Memory B cell (primary cell): ENCODE measurements around the gene RERE.
A peak's percentile ranks its signal among the peaks of the same experiment; 100 is the strongest.

Experiments used
- ATAC-seq: fragments of 150-1000 bp; cut with Tn5 transposase; 2 replicates; pipeline ENCODE4 v1.10.0; 2021; ENCODE audit warnings: low read depth, mild to moderate bottlenecking, moderate library complexity
- DNase-seq, 2 donors: peaks; one replicate each; pipeline ENCODE4 v3.0.0; 2022; ENCODE audit warnings: low spot score in 2 of 2
- H3K27ac Mint-ChIP-seq: one replicate; pipeline ENCODE4 v1.8.0; 2022; ENCODE audit warnings: mild to moderate bottlenecking, moderate library complexity, mixed read lengths
- H3K27me3 Mint-ChIP-seq: one replicate; pipeline ENCODE4 v1.8.0; 2022; ENCODE audit warnings: mixed read lengths
- H3K36me3 Mint-ChIP-seq: one replicate; pipeline ENCODE4 v1.8.0; 2022; ENCODE audit warnings: mild to moderate bottlenecking, mixed read lengths
- H3K4me1 Mint-ChIP-seq: one replicate; pipeline ENCODE4 v1.8.0; 2022; ENCODE audit warnings: mixed read lengths
- H3K4me3 Mint-ChIP-seq: one replicate; pipeline ENCODE4 v1.8.0; 2022; ENCODE audit warnings: mild to moderate bottlenecking, moderate library complexity, mixed read lengths
- H3K9me3 Mint-ChIP-seq: one replicate; pipeline ENCODE4 v1.8.0; 2022; ENCODE audit warnings: mixed read lengths

Gene RERE

GRCh38 chr1:8363186-8363766 is 454.2 kb downstream of the RERE start:
- no peak for DNase-seq
- ATAC-seq, result no peak
- peaks cover 14% of the 10 kb centered on the region for H3K4me1 Mint-ChIP-seq
- no peak overlapping the region for H3K4me3 Mint-ChIP-seq
- H3K27me3 Mint-ChIP-seq, result no peaks in the 10 kb centered on the region
- no peaks in the 10 kb centered on the region for H3K9me3 Mint-ChIP-seq
- H3K36me3 Mint-ChIP-seq, result peaks cover 18% of the 10 kb centered on the region
- H3K27ac Mint-ChIP-seq, result peak overlapping the region; percentile 35

GRCh38 chr1:8362701-8363101 is 454.7 kb downstream of the RERE start:
- DNase-seq (no peak), ATAC-seq (no peak)
- Mint-ChIP-seq H3K27me3 (no peaks in the 10 kb centered on the region), H3K4me1 (peaks cover 12% of the 10 kb centered on the region), H3K9me3 (no peaks in the 10 kb centered on the region), H3K4me3 (no peak overlapping the region), H3K36me3 (peaks cover 23% of the 10 kb centered on the region), H3K27ac (no peak overlapping the region)

- Mint-ChIP-seq H3K27ac (no peak overlapping the region), H3K4me3 (no peak overlapping the region), H3K27me3 (no peaks in the 10 kb centered on the region), H3K9me3 (no peaks in the 10 kb centered on the region), H3K36me3 (peaks cover 30% of the 10 kb centered on the region), H3K4me1 (peaks cover under 1% of the 10 kb centered on the region)
- DNase-seq, result no peak
- ATAC-seq, result no peak
Observed at GRCh38 chr1:8361198-8361849, 456.1 kb downstream of the RERE start.

DNA sequence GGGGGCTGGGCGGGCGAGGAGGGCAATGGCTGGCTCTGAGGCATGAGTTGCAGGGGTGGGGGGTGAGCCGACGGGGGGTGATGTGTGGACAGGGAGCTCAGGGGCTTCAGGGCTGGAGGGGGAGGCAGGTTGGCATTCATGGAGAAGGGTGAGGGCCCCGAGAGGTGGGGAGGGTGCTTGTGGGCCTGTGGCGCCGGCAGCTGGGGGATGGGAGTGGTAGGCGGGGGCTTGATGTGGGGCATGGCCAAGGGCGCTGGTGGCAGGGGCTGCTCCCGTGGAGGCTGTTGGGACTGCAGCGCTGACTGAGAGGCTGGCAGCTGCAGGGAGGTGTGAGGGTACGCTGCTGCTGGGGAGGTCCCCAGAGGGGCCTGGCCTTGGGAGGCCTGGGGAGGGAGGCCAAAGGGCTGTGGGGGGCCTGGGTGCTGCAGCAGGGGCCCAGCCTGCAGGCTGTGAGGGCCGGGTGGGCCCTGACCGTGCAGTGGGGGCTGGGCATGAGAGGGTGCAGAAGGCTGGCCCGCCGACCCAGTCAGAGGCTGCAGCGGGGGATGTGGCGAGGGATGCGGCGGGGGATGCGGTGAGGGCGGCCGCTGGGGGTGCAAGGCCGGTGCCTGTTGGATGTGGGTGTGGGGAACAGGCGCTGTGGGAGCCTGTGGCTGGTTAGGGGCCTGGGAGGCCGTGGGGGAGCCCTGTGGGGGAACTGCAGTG is 456.8 kb downstream of the RERE start:
- no peak overlapping the region for H3K4me3 Mint-ChIP-seq
- no peaks in the 10 kb centered on the region for H3K27me3 Mint-ChIP-seq
- no peaks in the 10 kb centered on the region for H3K4me1 Mint-ChIP-seq
- DNase-seq, result no peak
- ATAC-seq, result no peak
- H3K9me3 Mint-ChIP-seq, result no peaks in the 10 kb centered on the region
- H3K36me3 Mint-ChIP-seq, result peaks cover 33% of the 10 kb centered on the region
- H3K27ac Mint-ChIP-seq, result no peak overlapping the region

- H3K27me3 Mint-ChIP-seq, result no peaks in the 10 kb centered on the region
- H3K9me3 Mint-ChIP-seq, result no peaks in the 10 kb centered on the region
- H3K36me3 Mint-ChIP-seq, result peaks cover 33% of the 10 kb centered on the region
- no peak overlapping the region for H3K4me3 Mint-ChIP-seq
- DNase-seq (no peak), ATAC-seq (no peak)
- no peaks in the 10 kb centered on the region for H3K4me1 Mint-ChIP-seq
- no peak overlapping the region for H3K27ac Mint-ChIP-seq
Observed at GRCh38 chr1:8359617-8360481, 457.6 kb downstream of the RERE start.

- ATAC-seq (no peak), DNase-seq (no peak)
- H3K36me3 Mint-ChIP-seq, result peaks cover 36% of the 10 kb centered on the region
- H3K4me1 Mint-ChIP-seq, result no peaks in the 10 kb centered on the region
- no peak overlapping the region for H3K4me3 Mint-ChIP-seq
- peak overlapping the region; percentile 47 for H3K27ac Mint-ChIP-seq
- no peaks in the 10 kb centered on the region for H3K9me3 Mint-ChIP-seq
- H3K27me3 Mint-ChIP-seq, result no peaks in the 10 kb centered on the region
Observed at GRCh38 chr1:8358897-8359616, 458.4 kb downstream of the RERE start.

GRCh38 chr1:8358241-8358896 is 459.1 kb downstream of the RERE start:
- H3K27ac Mint-ChIP-seq, result peak overlapping the region; percentile 47
- DNase-seq (no peak), ATAC-seq (no peak)
- peaks cover 39% of the 10 kb centered on the region for H3K36me3 Mint-ChIP-seq
- H3K4me3 Mint-ChIP-seq, result no peak overlapping the region
- H3K27me3 Mint-ChIP-seq, result no peaks in the 10 kb centered on the region
- H3K9me3 Mint-ChIP-seq, result no peaks in the 10 kb centered on the region
- H3K4me1 Mint-ChIP-seq, result no peaks in the 10 kb centered on the region

DNA sequence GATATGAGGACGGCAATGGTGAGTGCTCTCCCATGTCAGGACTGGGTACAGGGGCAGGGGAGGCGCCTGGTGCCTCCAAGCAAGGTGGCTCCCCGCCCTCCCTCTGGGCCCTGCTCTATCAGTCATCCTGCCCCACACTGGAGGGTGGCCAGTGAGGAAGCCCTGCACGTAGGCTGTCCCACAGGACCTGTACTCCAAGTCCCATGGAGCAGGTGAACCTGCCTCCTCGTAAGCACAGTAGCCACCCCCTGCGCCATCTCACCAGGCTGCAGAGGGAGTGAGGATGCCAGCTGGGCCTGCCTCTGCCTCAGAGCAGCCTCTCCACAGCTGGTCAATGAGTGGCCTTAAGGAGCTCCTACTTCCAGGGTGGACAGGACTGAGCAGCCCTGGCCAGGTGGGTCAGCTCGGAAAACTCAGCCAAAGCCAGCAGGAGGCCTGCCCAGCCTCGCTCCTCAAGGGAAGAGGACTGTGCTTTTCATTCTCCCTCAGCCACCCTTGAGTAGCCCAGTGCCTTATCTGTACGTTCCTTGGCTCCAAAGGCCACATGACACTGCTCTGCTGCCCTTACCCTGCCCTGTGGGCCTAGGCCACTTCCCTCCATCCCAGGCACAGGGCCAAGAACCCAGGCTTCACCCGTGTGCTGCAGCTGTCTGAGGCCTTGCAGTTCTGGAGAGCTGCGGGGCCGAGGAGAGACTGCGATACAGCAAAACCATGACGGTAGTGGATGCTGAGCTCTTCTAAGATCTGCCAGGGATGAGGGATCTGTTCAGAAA is 459.9 kb downstream of the RERE start:
- Mint-ChIP-seq H3K4me3 (no peak overlapping the region), H3K9me3 (no peaks in the 10 kb centered on the region), H3K36me3 (peaks cover 38% of the 10 kb centered on the region), H3K4me1 (no peaks in the 10 kb centered on the region), H3K27ac (no peak overlapping the region), H3K27me3 (no peaks in the 10 kb centered on the region)
- DNase-seq, result no peak
- no peak for ATAC-seq

DNA sequence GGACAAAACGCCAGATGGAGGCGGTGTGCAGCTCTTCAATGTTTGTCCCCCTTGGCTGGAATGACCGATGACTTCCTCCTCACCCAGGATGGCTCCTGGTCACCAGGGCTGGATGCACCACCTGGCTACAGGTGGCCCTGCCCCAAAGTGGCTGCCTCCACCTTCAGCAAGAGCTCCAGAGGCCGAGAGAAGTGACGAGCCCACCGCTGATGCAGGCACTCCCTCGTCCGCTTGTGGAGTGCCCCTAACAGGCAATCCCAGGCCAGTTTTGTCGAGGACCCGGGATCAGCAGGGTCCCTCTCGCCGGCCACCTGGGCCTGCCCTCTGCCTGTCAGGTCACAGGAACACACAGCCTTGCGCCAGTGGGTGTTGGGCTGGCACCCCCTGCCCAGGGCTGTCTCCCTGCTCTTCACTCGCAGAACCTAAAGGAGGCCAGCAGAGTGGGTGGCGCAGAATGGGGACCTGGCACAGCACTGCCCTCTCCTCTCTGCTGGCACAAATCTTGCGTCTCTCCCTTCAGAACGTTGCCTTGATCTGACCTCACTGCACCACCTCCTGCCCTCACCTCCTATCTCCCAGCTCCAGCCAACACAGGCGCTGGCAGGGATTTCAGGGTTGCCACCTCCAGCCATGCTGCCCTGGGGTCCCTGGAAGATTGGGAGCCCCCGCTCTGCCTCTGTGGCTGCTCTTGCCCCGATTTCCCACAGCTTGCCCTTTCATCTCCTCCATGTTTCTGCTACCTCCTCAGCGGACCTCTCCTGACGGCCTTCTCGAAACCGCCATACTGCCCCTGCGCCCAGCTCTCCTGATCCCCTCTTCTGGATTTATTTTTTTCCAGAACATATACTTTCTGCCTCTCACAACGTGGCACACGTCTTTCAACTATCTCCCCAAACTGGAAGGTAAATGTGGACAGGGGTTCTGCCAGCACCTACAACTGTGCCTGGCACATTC is 460.9 kb downstream of the RERE start:
- Mint-ChIP-seq H3K4me3 (no peak overlapping the region), H3K27ac (no peak overlapping the region), H3K9me3 (no peaks in the 10 kb centered on the region), H3K36me3 (peaks cover 33% of the 10 kb centered on the region), H3K27me3 (no peaks in the 10 kb centered on the region), H3K4me1 (no peaks in the 10 kb centered on the region)
- ATAC-seq, result no peak
- no peak for DNase-seq

DNA sequence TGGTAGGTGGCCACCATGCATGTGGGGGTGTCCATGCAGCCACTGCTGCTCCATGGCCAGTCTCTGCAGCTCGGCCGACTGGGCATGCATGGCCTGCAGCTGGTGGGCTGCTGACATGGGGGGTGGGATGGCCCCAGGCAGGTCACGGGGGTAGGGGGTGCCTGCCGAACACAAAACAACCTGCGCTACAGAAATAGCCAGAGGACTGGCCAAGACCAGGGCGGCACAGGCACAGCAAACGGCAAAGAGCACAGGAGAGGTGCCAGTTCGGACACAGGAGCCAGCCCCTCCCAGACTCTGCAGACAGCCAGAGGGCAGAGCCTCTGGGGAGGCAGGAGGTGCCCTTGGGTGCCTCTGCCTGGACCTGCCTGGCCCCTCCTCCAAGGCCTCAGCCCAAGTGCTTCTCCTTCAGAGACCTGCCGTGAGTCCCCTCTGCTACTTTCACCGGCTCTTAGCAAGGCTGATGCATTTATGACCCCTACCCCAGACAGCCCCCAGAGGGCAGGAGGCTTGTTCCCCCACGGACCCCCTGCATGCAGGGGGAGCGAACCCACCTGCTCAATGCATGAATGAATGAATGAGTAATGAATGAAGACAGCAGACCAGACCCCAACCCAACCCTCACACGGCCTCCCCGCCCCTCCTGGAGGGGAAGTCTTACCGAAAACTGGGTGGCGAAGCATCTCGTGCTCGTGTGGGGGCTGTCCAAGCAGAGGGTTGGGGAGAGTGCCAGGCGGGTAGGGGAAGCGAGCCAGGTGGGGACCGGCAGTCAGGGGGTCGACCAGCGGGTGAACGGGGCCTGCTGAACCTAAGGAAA is 461.8 kb downstream of the RERE start:
- peaks cover 29% of the 10 kb centered on the region for H3K36me3 Mint-ChIP-seq
- H3K27ac Mint-ChIP-seq, result no peak overlapping the region

GRCh38 chr1:8354038-8354437 is 463.4 kb downstream of the RERE start:
- Mint-ChIP-seq H3K36me3 (peaks cover 28% of the 10 kb centered on the region), H3K27ac (no peak overlapping the region), H3K4me3 (no peak overlapping the region), H3K4me1 (no peaks in the 10 kb centered on the region), H3K27me3 (no peaks in the 10 kb centered on the region), H3K9me3 (no peaks in the 10 kb centered on the region)
- ATAC-seq, result no peak
- no peak for DNase-seq

More for the DNA sequence above, 461.8 kb downstream of the RERE start:
- Mint-ChIP-seq H3K4me1 (no peaks in the 10 kb centered on the region), H3K9me3 (no peaks in the 10 kb centered on the region), H3K4me3 (no peak overlapping the region), H3K27me3 (no peaks in the 10 kb centered on the region)
- DNase-seq, result no peak
- no peak for ATAC-seq
